Subcutaneous adipose tissue (tissue), 4 donors: ENCODE measurements around the gene PGAM2. TPM values are rescaled to one million over a fixed set of nuclear protein-coding genes. Genes with fewer than 3 reads are reported as not detected.

Experiments used
- total RNA-seq, 4 donors: library from RNA; depleted of rRNA; stranded (reverse); fragments of >200 nt; gene quantifications; one replicate each; pipeline ENCODE4 v1.1.0, GENCODE V29; 2016
- TF ChIP-seq, protein P1 (sequence below): fragments of 450-650 bp; IDR thresholded peaks from one replicate; pipeline ENCODE4 v1.5.1; 2016; ENCODE audit warnings: low read depth, mild to moderate bottlenecking, control low read depth, antibody characterized with exemption, moderate library complexity

Gene PGAM2
- total RNA-seq, 4 donors from 2014 or later: 4.3 TPM; not detected in 3

DNA sequence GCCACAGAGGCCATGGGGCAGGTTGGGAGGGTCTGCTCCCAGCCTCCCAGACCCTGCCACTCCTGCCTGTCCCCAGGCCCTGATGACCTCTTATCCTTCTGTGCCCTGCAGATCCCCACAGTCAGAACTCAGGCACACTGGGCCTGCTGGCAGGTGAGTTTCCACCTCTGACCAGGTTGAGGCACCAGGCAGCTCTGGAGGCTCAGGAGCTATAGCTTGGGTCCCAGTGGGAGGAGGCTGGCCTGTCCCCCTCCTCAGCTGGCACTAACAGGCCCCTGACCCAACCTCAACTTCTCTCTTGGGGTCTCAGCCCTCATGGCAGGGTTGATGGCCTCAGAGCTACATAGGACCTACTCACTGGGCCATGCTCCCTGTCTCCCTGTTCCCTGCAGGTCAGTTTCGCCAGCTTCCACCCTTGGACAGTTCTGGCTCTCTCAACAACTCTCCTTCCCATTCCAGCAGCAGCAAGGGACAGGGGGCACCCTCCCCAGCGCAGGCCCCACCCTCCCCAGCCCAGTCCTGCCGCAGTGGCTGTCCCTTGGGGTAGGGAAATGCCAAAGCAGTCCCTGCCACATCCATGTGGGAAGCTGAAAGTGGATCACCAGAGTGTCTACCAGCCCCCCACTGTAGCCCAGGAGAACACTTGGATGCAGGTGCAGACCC, 36.1 kb upstream of the PGAM2 start:
- TF ChIP-seq, protein P1, sequence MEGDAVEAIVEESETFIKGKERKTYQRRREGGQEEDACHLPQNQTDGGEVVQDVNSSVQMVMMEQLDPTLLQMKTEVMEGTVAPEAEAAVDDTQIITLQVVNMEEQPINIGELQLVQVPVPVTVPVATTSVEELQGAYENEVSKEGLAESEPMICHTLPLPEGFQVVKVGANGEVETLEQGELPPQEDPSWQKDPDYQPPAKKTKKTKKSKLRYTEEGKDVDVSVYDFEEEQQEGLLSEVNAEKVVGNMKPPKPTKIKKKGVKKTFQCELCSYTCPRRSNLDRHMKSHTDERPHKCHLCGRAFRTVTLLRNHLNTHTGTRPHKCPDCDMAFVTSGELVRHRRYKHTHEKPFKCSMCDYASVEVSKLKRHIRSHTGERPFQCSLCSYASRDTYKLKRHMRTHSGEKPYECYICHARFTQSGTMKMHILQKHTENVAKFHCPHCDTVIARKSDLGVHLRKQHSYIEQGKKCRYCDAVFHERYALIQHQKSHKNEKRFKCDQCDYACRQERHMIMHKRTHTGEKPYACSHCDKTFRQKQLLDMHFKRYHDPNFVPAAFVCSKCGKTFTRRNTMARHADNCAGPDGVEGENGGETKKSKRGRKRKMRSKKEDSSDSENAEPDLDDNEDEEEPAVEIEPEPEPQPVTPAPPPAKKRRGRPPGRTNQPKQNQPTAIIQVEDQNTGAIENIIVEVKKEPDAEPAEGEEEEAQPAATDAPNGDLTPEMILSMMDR: no peak

DNA sequence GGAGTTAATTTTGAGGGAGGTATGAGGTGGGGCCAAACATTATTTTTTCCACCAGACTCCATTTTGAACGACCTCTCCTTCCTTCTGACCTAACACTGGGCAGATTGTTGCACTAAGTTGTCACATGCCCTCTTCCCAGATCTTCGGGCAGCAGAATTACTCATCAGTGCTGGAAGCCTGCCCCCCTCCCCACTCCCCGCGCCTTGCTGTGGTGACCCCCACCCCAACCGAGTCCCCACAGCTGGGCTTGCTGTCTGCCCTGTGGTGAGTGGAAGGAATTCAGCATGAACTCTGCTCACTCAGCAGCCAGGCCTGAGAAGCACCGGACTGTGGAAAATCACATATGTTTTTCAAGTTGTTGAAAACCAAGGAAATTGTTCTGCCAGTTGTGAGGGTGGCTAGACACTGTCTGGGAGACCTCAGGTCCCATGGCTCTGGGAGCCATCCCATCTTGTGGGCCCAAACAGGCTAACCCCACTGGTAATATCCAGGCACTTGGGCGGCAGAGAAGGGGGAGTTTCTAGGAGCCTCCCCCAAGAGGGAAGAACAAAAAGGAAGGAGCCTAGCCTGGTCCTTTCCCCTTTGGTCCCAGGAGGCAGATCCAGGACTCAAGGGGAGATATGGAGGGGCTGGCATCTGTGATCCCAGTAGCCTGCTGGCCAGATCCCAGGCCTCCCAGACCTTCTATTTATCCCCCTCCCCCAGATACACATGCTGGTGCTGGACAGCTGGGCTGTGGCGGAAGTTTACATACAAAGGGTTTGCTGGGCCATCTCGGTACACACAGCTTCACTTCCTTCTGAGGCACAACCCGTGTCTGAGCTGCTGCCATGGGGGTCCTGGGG, 35.3 kb upstream of the PGAM2 start:
- TF ChIP-seq, protein P1: no peak

DNA sequence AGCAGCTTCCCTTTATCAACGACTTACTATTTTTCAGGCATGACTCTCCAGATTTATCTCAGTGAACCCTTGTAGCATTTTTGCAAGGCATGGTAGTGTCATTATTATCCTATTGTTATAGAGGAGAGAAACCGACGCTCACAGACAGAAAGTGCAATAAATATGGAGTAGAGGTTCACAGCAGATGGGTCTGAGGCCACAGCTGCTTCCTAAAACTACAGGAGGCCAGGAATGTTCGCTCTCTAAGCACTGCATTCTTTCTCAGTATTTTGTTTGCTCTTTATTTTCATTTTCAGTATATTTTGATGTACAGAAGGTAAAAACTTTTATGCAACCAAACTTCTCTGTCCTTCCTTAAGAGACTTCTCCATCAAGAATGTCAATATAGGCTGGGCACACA, 34.3 kb upstream of the PGAM2 start:
- TF ChIP-seq, protein P1: no peak

DNA sequence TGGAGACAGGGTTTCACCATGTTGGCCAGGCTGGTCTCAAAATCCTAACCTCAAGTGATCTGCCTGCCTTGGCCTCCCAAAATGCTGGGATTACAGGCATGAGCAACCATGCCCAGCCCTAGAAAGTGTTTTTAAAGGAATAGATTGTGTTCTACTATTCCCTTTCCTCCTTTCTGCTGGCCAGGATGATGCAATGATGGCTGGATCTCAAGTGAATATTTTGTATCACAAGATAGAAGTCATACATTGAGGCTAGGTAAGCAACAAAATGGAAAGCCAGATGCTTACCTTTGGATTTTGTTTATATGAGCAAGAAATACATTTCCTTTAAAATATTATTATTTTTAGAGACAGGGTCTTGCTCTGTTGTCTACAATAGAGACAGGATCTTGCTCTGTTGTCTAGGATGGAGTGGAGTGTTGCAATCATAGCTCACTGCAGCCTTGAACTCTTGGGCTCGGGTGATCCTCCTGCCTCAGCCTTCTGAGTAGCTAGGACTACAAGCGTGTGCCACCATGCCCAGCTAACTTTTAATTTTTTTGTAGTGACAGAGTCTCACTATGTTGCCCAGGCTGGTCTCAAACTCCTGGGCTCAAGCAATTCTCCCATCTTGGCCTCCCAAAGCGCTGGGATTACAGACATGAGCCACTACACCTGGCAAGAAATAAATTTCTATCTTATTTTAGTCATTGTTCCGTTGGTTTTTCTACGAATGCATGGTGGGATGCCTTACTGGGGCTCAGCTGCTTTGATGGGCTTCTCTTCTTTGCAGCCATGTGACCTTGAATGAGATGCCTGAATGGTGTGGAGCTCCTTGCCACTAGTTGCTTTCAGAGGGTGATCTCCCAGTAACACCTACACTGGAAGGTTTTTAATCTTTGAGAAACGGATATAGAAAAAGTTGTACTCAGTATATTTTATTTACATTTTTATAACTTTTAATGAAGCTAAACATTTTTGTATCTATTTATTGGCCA, 33.0 kb upstream of the PGAM2 start:
- TF ChIP-seq, protein P1: no peak

DNA sequence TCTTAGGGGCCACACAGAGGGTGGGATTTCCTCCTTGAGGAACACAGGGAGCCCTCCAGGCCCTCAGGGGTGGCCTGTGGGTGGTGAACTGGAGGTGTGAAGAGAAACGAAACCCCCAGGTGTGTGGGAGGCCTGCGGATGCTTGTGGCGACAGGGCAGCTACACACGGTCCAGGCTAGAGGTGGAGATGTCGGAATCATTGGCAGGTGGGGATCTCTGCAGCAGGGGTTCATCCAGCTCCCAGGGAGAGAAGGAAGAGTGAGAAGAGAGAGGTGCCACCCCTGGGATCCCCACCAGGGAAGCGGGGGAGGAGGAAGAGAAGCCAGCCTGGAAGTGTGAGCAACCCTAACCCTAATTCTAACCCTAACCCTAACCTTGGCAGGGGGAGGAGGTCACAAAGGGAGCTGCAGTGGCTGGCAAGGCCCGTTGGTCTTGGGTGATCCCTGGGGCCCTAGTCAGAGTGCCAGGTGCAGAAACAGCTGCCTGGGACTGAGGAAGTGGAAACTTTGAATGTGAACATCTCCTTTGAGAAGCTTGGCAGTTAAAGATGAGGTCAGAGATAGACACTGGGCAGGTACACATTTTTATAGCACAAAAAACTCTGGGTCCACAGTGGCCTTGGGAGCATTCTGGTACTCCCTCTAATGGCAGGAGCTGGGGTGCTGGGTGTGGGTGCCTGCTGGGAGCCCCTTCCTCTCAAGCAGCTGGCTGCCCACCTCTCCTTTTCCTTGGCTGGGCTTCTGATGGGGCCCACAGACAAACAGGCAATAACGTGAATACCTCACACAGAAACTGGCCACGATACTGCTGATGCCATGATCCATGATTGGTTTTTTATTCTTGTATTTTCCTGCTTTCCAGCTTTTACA, 31.9 kb upstream of the PGAM2 start:
- TF ChIP-seq, protein P1: no peak

DNA sequence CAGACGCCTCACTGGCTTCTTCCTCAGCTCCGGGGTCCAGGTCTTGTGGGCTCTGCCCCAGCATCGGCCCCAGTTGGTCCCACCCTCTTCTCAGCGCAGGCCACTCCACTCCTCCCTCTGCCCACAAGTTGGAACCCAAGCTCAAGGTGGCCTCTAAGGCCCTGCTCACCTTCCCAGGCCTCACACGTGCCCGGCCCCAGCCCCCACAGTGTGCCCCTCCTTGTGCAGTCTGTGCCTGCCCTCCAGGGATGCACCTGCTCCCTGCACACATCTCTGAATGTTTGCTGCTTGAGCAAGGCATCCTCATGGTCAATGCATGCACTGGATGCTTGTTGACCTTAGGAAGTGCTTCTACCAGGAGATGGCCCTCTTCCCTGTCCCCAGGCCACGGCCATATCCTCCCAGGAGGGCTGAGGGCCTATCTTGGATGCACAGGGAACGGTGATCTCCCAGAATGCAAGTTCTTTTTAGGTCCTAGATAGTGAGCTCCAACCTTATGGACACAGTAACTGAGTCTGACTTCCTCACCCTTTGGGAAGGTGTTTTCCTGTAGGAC, 31.0 kb upstream of the PGAM2 start:
- TF ChIP-seq, protein P1: no peak
